WTC11 (cell line): Measurements from ENCODE around the gene FUT8. TPM values are rescaled to one million over a fixed set of nuclear protein-coding genes. Genes with fewer than 3 reads are reported as not detected.

Source experiments
- ATAC-seq: fragments of 200-7000 bp; cut with Tn5 transposase; 2 replicates; pipeline ENCODE4 v1.10.0; 2021; ENCODE audit warnings: mild to moderate bottlenecking, moderate library complexity
- CTCF ChIA-PET: fragments of 300-600 bp; sonication (Branson Sonifier 250); formaldehyde crosslinking; loops from one replicate; lab custom pipeline; 2021; ENCODE audit warnings: antibody characterized with exemption; lab: Charles Lee
- POLR2A ChIA-PET: fragments of 350-600 bp; sonication (Branson Sonifier 250); formaldehyde crosslinking; loops from one replicate; lab custom pipeline; 2021; ENCODE audit warnings: antibody characterized with exemption; lab: Charles Lee
- DNase-seq: peaks from one replicate; pipeline ENCODE4 v3.0.0; 2021; ENCODE audit warnings: low spot score
- H3K27ac Mint-ChIP-seq: 2 replicates; pipeline ENCODE4 v1.8.0; 2021; ENCODE audit warnings: mixed read lengths
- H3K27me3 Mint-ChIP-seq: 2 replicates; pipeline ENCODE4 v1.8.0; 2021; ENCODE audit warnings: low read depth, mild to moderate bottlenecking, moderate library complexity, mixed read lengths
- H3K36me3 Mint-ChIP-seq: 2 replicates; pipeline ENCODE4 v1.8.0; 2021; ENCODE audit warnings: mixed read lengths
- H3K4me1 Mint-ChIP-seq: 2 replicates; pipeline ENCODE4 v1.8.0; 2022; ENCODE audit warnings: mixed read lengths
- H3K4me3 Mint-ChIP-seq: 2 replicates; pipeline ENCODE4 v1.8.0; 2021; ENCODE audit warnings: mild to moderate bottlenecking, moderate library complexity, mixed read lengths
- H3K9me3 Mint-ChIP-seq: 2 replicates; pipeline ENCODE4 v1.8.0; 2021; ENCODE audit warnings: mixed read lengths
- ELF4 ChIP-seq: sonication (generic); formaldehyde crosslinking; IDR thresholded peaks from 2 replicates; pipeline ENCODE4 v1.8.1; 2022; ENCODE audit warnings: low read depth, mild to moderate bottlenecking, moderate library complexity, missing genetic modification reagents
- ETV6 ChIP-seq: sonication (generic); formaldehyde crosslinking; IDR thresholded peaks from 2 replicates; pipeline ENCODE4 v1.8.1; 2022; ENCODE audit warnings: mild to moderate bottlenecking, missing genetic modification reagents
- FOXJ3 ChIP-seq: sonication (generic); formaldehyde crosslinking; IDR thresholded peaks from 2 replicates; pipeline ENCODE4 v1.9.0; 2021; ENCODE audit warnings: missing genetic modification reagents, mild to moderate bottlenecking, borderline replicate concordance
- FOXK1 ChIP-seq: sonication (generic); formaldehyde crosslinking; IDR thresholded peaks from 2 replicates; pipeline ENCODE4 v1.8.0; 2022; ENCODE audit warnings: mild to moderate bottlenecking, moderate library complexity, missing genetic modification reagents
- KAT7 ChIP-seq: sonication (generic); formaldehyde crosslinking; IDR thresholded peaks from 2 replicates; pipeline ENCODE4 v1.8.1; 2023; ENCODE audit warnings: missing genetic modification reagents, mild to moderate bottlenecking, borderline replicate concordance
- NFATC4 ChIP-seq: fragments of 250-450 bp; sonication (Bioruptor Pico); IDR thresholded peaks from 2 replicates; pipeline ENCODE4 v1.9.0; 2021; ENCODE audit warnings: mild to moderate bottlenecking
- NFE2L1 ChIP-seq: sonication (generic); formaldehyde crosslinking; IDR thresholded peaks from 2 replicates; pipeline ENCODE4 v1.8.1; 2023; ENCODE audit warnings: missing genetic modification reagents
- PRRX2 ChIP-seq: fragments of 250-450 bp; sonication (Bioruptor Pico); IDR thresholded peaks from 2 replicates; pipeline ENCODE4 v1.8.0; 2021; ENCODE audit warnings: mild to moderate bottlenecking
- RORB ChIP-seq: fragments of 250-450 bp; sonication (Bioruptor Pico); IDR thresholded peaks from 2 replicates; pipeline ENCODE4 v1.9.0; 2021; ENCODE audit warnings: mild to moderate bottlenecking
- TCF7 ChIP-seq: sonication (generic); formaldehyde crosslinking; IDR thresholded peaks from 2 replicates; pipeline ENCODE4 v1.8.0; 2022; ENCODE audit warnings: mild to moderate bottlenecking, low read depth, missing genetic modification reagents, moderate library complexity
- TEAD4 ChIP-seq: sonication (generic); formaldehyde crosslinking; IDR thresholded peaks from 2 replicates; pipeline ENCODE4 v1.8.0; 2022; ENCODE audit warnings: mild to moderate bottlenecking, missing genetic modification reagents
- ZNF423 ChIP-seq: fragments of 250-450 bp; sonication (Bioruptor Pico); IDR thresholded peaks from 2 replicates; pipeline ENCODE4 v2.1.2; 2022; ENCODE audit warnings: mild to moderate bottlenecking, moderate library complexity
- total RNA-seq: library from RNA; stranded (reverse); gene quantifications from 3 replicates; pipeline ENCODE4 v1.2.3, GENCODE V29; 2021
- TF ChIP-seq, protein P1 (sequence below): sonication (generic); formaldehyde crosslinking; IDR thresholded peaks from 2 replicates; pipeline ENCODE4 v1.8.0; 2023; ENCODE audit warnings: missing genetic modification reagents
- TF ChIP-seq, protein P2 (sequence below): sonication (generic); formaldehyde crosslinking; IDR thresholded peaks from 2 replicates; pipeline ENCODE4 v1.8.1; 2022; ENCODE audit warnings: mild to moderate bottlenecking, missing genetic modification reagents, moderate library complexity, borderline replicate concordance
- TF ChIP-seq, protein P3 (sequence below): fragments of 250-450 bp; sonication (Bioruptor Pico); IDR thresholded peaks from 2 replicates; pipeline ENCODE4 v1.8.0; 2021; ENCODE audit warnings: mild to moderate bottlenecking
- TF ChIP-seq, protein P4 (sequence below): fragments of 250-450 bp; sonication (Bioruptor Pico); IDR thresholded peaks from 2 replicates; pipeline ENCODE4 v1.9.0; 2021; ENCODE audit warnings: mild to moderate bottlenecking
- TF ChIP-seq, protein P5 (sequence below): sonication (generic); formaldehyde crosslinking; IDR thresholded peaks from 2 replicates; pipeline ENCODE4 v1.8.0; 2022; ENCODE audit warnings: missing genetic modification reagents
- TF ChIP-seq, protein P6 (sequence below): sonication (generic); formaldehyde crosslinking; IDR thresholded peaks from 2 replicates; pipeline ENCODE4 v1.8.1; 2023; ENCODE audit warnings: mild to moderate bottlenecking, missing genetic modification reagents, moderate library complexity
- TF ChIP-seq, protein P7 (sequence below): sonication (generic); formaldehyde crosslinking; IDR thresholded peaks from 2 replicates; pipeline ENCODE4 v1.8.0; 2022; ENCODE audit warnings: mild to moderate bottlenecking, missing genetic modification reagents
- TF ChIP-seq, protein P8 (sequence below): sonication (generic); formaldehyde crosslinking; IDR thresholded peaks from 2 replicates; pipeline ENCODE4 v1.8.1; 2023; ENCODE audit warnings: mild to moderate bottlenecking, missing genetic modification reagents

Gene FUT8
- total RNA-seq, 1 experiment from 2014 or later = 37.9 TPM

DNA sequence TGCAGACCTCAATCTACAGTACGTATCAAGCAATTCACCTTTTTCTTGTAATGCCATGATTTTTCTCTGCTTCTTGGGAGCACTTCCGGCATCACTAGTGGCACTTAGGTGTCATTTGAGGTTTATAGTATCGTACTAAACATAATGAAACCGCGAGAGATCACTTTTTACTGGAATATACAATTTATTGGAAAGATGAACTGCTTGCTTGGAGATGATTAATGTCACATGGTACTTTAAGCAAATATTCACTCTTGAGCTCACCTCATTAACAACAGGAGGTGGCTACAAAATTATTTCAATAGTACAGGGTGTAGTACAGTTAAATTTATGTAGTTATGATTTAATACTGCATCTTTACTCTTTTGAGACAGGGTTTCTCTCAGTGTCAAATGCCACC lies 11.5 kb downstream of the FUT8 start (continued):
- TF ChIP-seq, protein P1, sequence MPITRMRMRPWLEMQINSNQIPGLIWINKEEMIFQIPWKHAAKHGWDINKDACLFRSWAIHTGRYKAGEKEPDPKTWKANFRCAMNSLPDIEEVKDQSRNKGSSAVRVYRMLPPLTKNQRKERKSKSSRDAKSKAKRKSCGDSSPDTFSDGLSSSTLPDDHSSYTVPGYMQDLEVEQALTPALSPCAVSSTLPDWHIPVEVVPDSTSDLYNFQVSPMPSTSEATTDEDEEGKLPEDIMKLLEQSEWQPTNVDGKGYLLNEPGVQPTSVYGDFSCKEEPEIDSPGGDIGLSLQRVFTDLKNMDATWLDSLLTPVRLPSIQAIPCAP (CRISPR knock-in tag) = no peak
- TF ChIP-seq, all 79 proteins: peak for 0

DNA sequence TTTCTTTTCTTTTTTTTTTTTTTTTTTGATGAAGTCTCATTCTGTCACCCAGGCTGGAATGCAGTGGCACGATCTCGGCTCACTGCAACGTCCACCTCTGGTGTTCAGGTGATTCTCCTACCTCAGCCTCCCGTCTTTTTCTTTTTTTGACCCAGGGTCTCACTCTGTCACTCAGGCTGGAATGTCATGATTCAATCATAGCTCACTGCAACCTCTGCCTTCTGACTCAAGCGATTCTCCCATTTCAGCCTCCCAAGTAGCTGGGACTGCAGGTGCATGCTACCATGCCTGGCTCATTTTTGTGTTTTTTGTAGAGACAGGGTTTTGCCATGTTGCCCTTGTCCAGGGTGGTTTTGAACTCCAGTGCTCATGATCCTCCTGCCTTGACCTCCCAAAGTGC lies 12.0 kb downstream of the FUT8 start:
- Mint-ChIP-seq H3K4me1 (peaks cover 11% of the 10 kb centered on the region), H3K4me3 (no peak overlapping the region), H3K27me3 (no peaks in the 10 kb centered on the region), H3K9me3 (no peaks in the 10 kb centered on the region), H3K27ac (no peak overlapping the region), H3K36me3 (no peaks in the 10 kb centered on the region)
- CTCF ChIA-PET = interaction anchor here (1.4 kb wide), 1 partner anchor 9 kb away, joined by 4 read pairs; no protein-coding TSS in a partner anchor
- ATAC-seq = no peak
- TF ChIP-seq, protein P2, sequence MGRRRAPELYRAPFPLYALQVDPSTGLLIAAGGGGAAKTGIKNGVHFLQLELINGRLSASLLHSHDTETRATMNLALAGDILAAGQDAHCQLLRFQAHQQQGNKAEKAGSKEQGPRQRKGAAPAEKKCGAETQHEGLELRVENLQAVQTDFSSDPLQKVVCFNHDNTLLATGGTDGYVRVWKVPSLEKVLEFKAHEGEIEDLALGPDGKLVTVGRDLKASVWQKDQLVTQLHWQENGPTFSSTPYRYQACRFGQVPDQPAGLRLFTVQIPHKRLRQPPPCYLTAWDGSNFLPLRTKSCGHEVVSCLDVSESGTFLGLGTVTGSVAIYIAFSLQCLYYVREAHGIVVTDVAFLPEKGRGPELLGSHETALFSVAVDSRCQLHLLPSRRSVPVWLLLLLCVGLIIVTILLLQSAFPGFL (CRISPR knock-in tag) = no peak
- TF ChIP-seq NFATC4 (CRISPR knock-in tag) (no peak), KAT7 (no peak), TCF7 (CRISPR knock-in tag) (no peak), PRRX2 (CRISPR knock-in tag) (no peak), TEAD4 (CRISPR knock-in tag) (no peak), FOXK1 (no peak), FOXJ3 (CRISPR knock-in tag) (no peak)
- TF ChIP-seq, protein P3, sequence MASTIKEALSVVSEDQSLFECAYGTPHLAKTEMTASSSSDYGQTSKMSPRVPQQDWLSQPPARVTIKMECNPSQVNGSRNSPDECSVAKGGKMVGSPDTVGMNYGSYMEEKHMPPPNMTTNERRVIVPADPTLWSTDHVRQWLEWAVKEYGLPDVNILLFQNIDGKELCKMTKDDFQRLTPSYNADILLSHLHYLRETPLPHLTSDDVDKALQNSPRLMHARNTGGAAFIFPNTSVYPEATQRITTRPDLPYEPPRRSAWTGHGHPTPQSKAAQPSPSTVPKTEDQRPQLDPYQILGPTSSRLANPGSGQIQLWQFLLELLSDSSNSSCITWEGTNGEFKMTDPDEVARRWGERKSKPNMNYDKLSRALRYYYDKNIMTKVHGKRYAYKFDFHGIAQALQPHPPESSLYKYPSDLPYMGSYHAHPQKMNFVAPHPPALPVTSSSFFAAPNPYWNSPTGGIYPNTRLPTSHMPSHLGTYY (CRISPR knock-in tag) = no peak
- TF ChIP-seq, protein P4, sequence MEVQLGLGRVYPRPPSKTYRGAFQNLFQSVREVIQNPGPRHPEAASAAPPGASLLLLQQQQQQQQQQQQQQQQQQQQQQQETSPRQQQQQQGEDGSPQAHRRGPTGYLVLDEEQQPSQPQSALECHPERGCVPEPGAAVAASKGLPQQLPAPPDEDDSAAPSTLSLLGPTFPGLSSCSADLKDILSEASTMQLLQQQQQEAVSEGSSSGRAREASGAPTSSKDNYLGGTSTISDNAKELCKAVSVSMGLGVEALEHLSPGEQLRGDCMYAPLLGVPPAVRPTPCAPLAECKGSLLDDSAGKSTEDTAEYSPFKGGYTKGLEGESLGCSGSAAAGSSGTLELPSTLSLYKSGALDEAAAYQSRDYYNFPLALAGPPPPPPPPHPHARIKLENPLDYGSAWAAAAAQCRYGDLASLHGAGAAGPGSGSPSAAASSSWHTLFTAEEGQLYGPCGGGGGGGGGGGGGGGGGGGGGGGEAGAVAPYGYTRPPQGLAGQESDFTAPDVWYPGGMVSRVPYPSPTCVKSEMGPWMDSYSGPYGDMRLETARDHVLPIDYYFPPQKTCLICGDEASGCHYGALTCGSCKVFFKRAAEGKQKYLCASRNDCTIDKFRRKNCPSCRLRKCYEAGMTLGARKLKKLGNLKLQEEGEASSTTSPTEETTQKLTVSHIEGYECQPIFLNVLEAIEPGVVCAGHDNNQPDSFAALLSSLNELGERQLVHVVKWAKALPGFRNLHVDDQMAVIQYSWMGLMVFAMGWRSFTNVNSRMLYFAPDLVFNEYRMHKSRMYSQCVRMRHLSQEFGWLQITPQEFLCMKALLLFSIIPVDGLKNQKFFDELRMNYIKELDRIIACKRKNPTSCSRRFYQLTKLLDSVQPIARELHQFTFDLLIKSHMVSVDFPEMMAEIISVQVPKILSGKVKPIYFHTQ = no peak
- TF ChIP-seq, protein P5, sequence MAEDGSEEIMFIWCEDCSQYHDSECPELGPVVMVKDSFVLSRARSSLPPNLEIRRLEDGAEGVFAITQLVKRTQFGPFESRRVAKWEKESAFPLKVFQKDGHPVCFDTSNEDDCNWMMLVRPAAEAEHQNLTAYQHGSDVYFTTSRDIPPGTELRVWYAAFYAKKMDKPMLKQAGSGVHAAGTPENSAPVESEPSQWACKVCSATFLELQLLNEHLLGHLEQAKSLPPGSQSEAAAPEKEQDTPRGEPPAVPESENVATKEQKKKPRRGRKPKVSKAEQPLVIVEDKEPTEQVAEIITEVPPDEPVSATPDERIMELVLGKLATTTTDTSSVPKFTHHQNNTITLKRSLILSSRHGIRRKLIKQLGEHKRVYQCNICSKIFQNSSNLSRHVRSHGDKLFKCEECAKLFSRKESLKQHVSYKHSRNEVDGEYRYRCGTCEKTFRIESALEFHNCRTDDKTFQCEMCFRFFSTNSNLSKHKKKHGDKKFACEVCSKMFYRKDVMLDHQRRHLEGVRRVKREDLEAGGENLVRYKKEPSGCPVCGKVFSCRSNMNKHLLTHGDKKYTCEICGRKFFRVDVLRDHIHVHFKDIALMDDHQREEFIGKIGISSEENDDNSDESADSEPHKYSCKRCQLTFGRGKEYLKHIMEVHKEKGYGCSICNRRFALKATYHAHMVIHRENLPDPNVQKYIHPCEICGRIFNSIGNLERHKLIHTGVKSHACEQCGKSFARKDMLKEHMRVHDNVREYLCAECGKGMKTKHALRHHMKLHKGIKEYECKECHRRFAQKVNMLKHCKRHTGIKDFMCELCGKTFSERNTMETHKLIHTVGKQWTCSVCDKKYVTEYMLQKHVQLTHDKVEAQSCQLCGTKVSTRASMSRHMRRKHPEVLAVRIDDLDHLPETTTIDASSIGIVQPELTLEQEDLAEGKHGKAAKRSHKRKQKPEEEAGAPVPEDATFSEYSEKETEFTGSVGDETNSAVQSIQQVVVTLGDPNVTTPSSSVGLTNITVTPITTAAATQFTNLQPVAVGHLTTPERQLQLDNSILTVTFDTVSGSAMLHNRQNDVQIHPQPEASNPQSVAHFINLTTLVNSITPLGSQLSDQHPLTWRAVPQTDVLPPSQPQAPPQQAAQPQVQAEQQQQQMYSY (CRISPR knock-in tag) = no peak
- TF ChIP-seq, protein P6, sequence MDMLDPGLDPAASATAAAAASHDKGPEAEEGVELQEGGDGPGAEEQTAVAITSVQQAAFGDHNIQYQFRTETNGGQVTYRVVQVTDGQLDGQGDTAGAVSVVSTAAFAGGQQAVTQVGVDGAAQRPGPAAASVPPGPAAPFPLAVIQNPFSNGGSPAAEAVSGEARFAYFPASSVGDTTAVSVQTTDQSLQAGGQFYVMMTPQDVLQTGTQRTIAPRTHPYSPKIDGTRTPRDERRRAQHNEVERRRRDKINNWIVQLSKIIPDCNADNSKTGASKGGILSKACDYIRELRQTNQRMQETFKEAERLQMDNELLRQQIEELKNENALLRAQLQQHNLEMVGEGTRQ (CRISPR knock-in tag) = no peak
- POLR2A ChIA-PET = no interaction called here
- no peak for DNase-seq

DNA sequence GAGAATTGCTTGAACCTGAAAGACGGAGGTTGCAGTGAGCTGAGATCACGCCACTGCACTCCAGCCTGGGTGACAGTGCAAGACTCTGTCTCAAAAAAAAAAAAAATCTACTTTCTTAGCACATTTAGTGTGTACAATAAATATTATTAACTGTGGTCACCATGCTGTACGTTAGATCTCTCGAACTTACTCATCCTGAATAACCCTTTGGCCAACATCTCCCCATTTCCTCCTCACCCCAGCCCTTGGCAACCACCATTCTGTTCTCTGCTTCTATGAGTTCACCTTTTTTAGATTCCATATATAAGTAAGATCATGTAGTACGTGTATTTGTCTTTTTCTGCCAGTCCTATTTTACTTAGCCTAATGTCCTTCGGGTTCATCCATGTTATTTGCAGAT lies 13.4 kb downstream of the FUT8 start:
- ATAC-seq = no peak
- ChIA-PET CTCF (no interaction called here), POLR2A (no interaction called here)
- H3K36me3 Mint-ChIP-seq = no peaks in the 10 kb centered on the region
- DNase-seq = no peak
- H3K4me3 Mint-ChIP-seq = no peak overlapping the region
- no peak overlapping the region for H3K27ac Mint-ChIP-seq
- H3K4me1 Mint-ChIP-seq = peaks cover 11% of the 10 kb centered on the region
- H3K9me3 Mint-ChIP-seq = no peaks in the 10 kb centered on the region
- H3K27me3 Mint-ChIP-seq = no peaks in the 10 kb centered on the region
- TF ChIP-seq ZNF423 = no peak
- no peak for TF ChIP-seq ETV6 (CRISPR knock-in tag)
- TF ChIP-seq, protein P1 (CRISPR knock-in tag) = no peak
- TF ChIP-seq RORB (CRISPR knock-in tag) = no peak
- TF ChIP-seq, protein P7, sequence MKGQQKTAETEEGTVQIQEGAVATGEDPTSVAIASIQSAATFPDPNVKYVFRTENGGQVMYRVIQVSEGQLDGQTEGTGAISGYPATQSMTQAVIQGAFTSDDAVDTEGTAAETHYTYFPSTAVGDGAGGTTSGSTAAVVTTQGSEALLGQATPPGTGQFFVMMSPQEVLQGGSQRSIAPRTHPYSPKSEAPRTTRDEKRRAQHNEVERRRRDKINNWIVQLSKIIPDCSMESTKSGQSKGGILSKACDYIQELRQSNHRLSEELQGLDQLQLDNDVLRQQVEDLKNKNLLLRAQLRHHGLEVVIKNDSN = no peak
- TF ChIP-seq ELF4 (CRISPR knock-in tag) = no peak
- no peak for TF ChIP-seq NFE2L1
- no peak for TF ChIP-seq TEAD4 (CRISPR knock-in tag)
- no peak for TF ChIP-seq KAT7
- TF ChIP-seq, protein P8, sequence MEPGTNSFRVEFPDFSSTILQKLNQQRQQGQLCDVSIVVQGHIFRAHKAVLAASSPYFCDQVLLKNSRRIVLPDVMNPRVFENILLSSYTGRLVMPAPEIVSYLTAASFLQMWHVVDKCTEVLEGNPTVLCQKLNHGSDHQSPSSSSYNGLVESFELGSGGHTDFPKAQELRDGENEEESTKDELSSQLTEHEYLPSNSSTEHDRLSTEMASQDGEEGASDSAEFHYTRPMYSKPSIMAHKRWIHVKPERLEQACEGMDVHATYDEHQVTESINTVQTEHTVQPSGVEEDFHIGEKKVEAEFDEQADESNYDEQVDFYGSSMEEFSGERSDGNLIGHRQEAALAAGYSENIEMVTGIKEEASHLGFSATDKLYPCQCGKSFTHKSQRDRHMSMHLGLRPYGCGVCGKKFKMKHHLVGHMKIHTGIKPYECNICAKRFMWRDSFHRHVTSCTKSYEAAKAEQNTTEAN (CRISPR knock-in tag) = no peak
